DMS79 (cell line): ENCODE measurements around the gene MICAL2.
A peak's percentile ranks its signal among the peaks of the same experiment; 100 is the strongest.

ENCODE experiments used
- DNase-seq: peaks from one replicate; lab custom pipeline; 2025; lab: John Stamatoyannopoulos, UW

MICAL2 gene

GRCh38 chr11:12188548-12189317, 78.3 kb downstream of the MICAL2 start:
- no peak for DNase-seq

- DNase-seq = peak; percentile 67
These were observed 79.3 kb downstream of the MICAL2 start for GRCh38 chr11:12189543-12190235.

GRCh38 chr11:12190511-12190910, 80.1 kb downstream of the MICAL2 start:
- no peak for DNase-seq

GRCh38 chr11:12192794-12193514, 82.6 kb downstream of the MICAL2 start:
- DNase-seq = no peak

GRCh38 chr11:12193515-12194336, 83.3 kb downstream of the MICAL2 start:
- DNase-seq = no peak

GRCh38 chr11:12195768-12196167, 85.4 kb downstream of the MICAL2 start:
- no peak for DNase-seq

GRCh38 chr11:12196308-12196707, 85.9 kb downstream of the MICAL2 start:
- DNase-seq = no peak

GRCh38 chr11:12196872-12197271, 86.5 kb downstream of the MICAL2 start:
- DNase-seq = no peak

GRCh38 chr11:12198251-12199222, 88.1 kb downstream of the MICAL2 start:
- no peak for DNase-seq

GRCh38 chr11:12199231-12199948, 89.0 kb downstream of the MICAL2 start:
- DNase-seq = no peak

- peak; percentile 79 for DNase-seq
These were observed 90.0 kb downstream of the MICAL2 start for GRCh38 chr11:12200279-12200990.

GRCh38 chr11:12200991-12201985, 90.9 kb downstream of the MICAL2 start:
- no peak for DNase-seq

- DNase-seq = no peak
These were observed 92.4 kb downstream of the MICAL2 start for GRCh38 chr11:12202661-12203310.

GRCh38 chr11:12204506-12204905, 94.1 kb downstream of the MICAL2 start:
- DNase-seq = no peak

- no peak for DNase-seq
These were observed 94.9 kb downstream of the MICAL2 start for GRCh38 chr11:12205330-12205729.

GRCh38 chr11:12206529-12206928, 96.1 kb downstream of the MICAL2 start:
- no peak for DNase-seq

GRCh38 chr11:12207384-12208150, 97.2 kb downstream of the MICAL2 start:
- DNase-seq = no peak
